ENCODE data around the gene UPP2. TPM values are rescaled to one million over a fixed set of nuclear protein-coding genes. Genes with fewer than 3 reads are reported as not detected.

The UPP2 gene
- not detected in 2 replicates for total RNA-seq

GRCh38 chr2:158101384-158101926 is at the start of gene UPP2:
Gene UPP2, plus strand, starts transcription at chr2:158101876. Its CDS starts 188 bp downstream, at chr2:158102064.

Other genes starting within 250 kb of the UPP2 start
- 12.2 and 17.8 TPM in 2 replicates for gene ACVR1, start 225.5 kb upstream of the UPP2 start, total RNA-seq